Measurements from ENCODE around the gene CCP110.
A peak's percentile ranks its signal among the peaks of the same experiment; 100 is the strongest.
"Not testable (repeated sequence)": the region's sequence is repeated elsewhere in the genome, so short reads cannot be mapped to it uniquely, and the experiment has no call there.

The CCP110 gene

GRCh38 chr16:19542138-19542821 lies 18.5 kb downstream of the CCP110 start:
- no peak for DNase-seq (ENCODE audit: low spot score in 2 of 2)
- Histone ChIP-seq H3K4me1 (no peaks in the 10 kb centered on the region), H3K36me3 (replicated peaks) (peaks cover 60% of the 10 kb centered on the region), H3K9me3 (no peaks in the 10 kb centered on the region), H3K4me3 (no peak overlapping the region), H3K27me3 (ENCODE audit: low read depth) (no peaks in the 10 kb centered on the region)
- in situ Hi-C loops (cut with MboI; ENCODE audit: low sequenced_read_pairs): no loop called here

- in situ Hi-C loops (cut with MboI; ENCODE audit: low sequenced_read_pairs); H3K9me3 ChIP-seq; H3K4me1 ChIP-seq; H3K4me3 ChIP-seq; H3K27me3 ChIP-seq (ENCODE audit: low read depth); DNase-seq (ENCODE audit: low spot score in 2 of 2): not testable (repeated sequence)
- H3K36me3 ChIP-seq (replicated peaks): peaks cover 65% of the 10 kb centered on the region
These were observed 19.7 kb downstream of the CCP110 start for GRCh38 chr16:19543278-19543996.

GRCh38 chr16:19548144-19548543 lies 24.4 kb downstream of the CCP110 start:
- in situ Hi-C loops (cut with MboI; ENCODE audit: low sequenced_read_pairs): no loop called here

GRCh38 chr16:19549673-19550072 lies 25.9 kb downstream of the CCP110 start:
- DNase-seq (ENCODE audit: low spot score in 2 of 2): no peak
- Histone ChIP-seq H3K4me3 (no peak overlapping the region), H3K4me1 (peaks cover 4% of the 10 kb centered on the region; the same call in 1 of the 2 replicates), H3K36me3 (replicated peaks) (peaks cover 43% of the 10 kb centered on the region), H3K27me3 (ENCODE audit: low read depth) (no peaks in the 10 kb centered on the region), H3K9me3 (no peaks in the 10 kb centered on the region)
- in situ Hi-C loops (cut with MboI; ENCODE audit: low sequenced_read_pairs): no loop called here

More at GRCh38 chr16:19548144-19548543, 24.4 kb downstream of the CCP110 start:
- Histone ChIP-seq H3K4me1 (no peaks in the 10 kb centered on the region), H3K27me3 (ENCODE audit: low read depth) (no peaks in the 10 kb centered on the region), H3K36me3 (replicated peaks) (peaks cover 50% of the 10 kb centered on the region), H3K9me3 (no peaks in the 10 kb centered on the region), H3K4me3 (no peak overlapping the region)
- DNase-seq (ENCODE audit: low spot score in 2 of 2): no peak

- Histone ChIP-seq H3K4me1 (peaks cover 7% of the 10 kb centered on the region; the same call in 1 of the 2 replicates), H3K9me3 (no peaks in the 10 kb centered on the region), H3K36me3 (replicated peaks) (peaks cover 14% of the 10 kb centered on the region; the same call in 1 of the 2 replicates), H3K27me3 (ENCODE audit: low read depth) (no peaks in the 10 kb centered on the region), H3K4me3 (peak within 1 kb of the TSS; percentile 77)
- in situ Hi-C loops (cut with MboI; ENCODE audit: low sequenced_read_pairs): loop anchor here (5.0 kb wide), 1 partner anchor 332 kb away; no protein-coding TSS in a partner anchor
- peak; percentile 95 to 99 for DNase-seq (ENCODE audit: low spot score in 2 of 2)
These were observed 31.6 kb downstream of the CCP110 start, which contains the start of gene VPS35L for GRCh38 chr16:19555186-19555937. TSS of gene VPS35L (plus strand) at chr16:19555703. CDS start at chr16:19555730, 27 bp downstream.

- Histone ChIP-seq H3K4me1 (peaks cover 7% of the 10 kb centered on the region; the same call in 1 of the 2 replicates), H3K36me3 (replicated peaks) (peaks cover 14% of the 10 kb centered on the region; the same call in 1 of the 2 replicates), H3K4me3 (peak overlapping the region; percentile 77), H3K27me3 (ENCODE audit: low read depth) (no peaks in the 10 kb centered on the region), H3K9me3 (no peaks in the 10 kb centered on the region)
- in situ Hi-C loops (cut with MboI; ENCODE audit: low sequenced_read_pairs): loop anchor here (5.0 kb wide), 1 partner anchor 331 kb away; no protein-coding TSS in a partner anchor
- DNase-seq (ENCODE audit: low spot score in 2 of 2): peak; percentile 87 to 93
These were observed 32.4 kb downstream of the CCP110 start for GRCh38 chr16:19555938-19556771.

- no peak overlapping the region for H3K4me3 ChIP-seq
- DNase-seq (ENCODE audit: low spot score in 2 of 2): peak; percentile 47 to 48
- H3K9me3 ChIP-seq: no peaks in the 10 kb centered on the region
- H3K36me3 ChIP-seq (replicated peaks): 0 out of 2 replicates have a peak, but pooled peaks cover under 1% of the 10 kb centered on the region
- peaks cover 6% of the 10 kb centered on the region; the same call in 1 of the 2 replicates for H3K4me1 ChIP-seq
- in situ Hi-C loops (cut with MboI; ENCODE audit: low sequenced_read_pairs): loop anchor here (5.0 kb wide), 1 partner anchor 328 kb away; no protein-coding TSS in a partner anchor
- no peaks in the 10 kb centered on the region for H3K27me3 ChIP-seq (ENCODE audit: low read depth)
These were observed 35.6 kb downstream of the CCP110 start for GRCh38 chr16:19559242-19559910.

- no peaks in the 10 kb centered on the region for H3K36me3 ChIP-seq (replicated peaks)
- H3K9me3 ChIP-seq: no peaks in the 10 kb centered on the region
- H3K4me3 ChIP-seq: no peak overlapping the region
- in situ Hi-C loops (cut with MboI; ENCODE audit: low sequenced_read_pairs): no loop called here
- H3K27me3 ChIP-seq (ENCODE audit: low read depth): no peaks in the 10 kb centered on the region
- H3K4me1 ChIP-seq: no peaks in the 10 kb centered on the region; the same call in 1 of the 2 replicates
- DNase-seq (ENCODE audit: low spot score in 2 of 2): no peak
These were observed 36.3 kb downstream of the CCP110 start for GRCh38 chr16:19560078-19560477.

- Histone ChIP-seq H3K4me1 (no peaks in the 10 kb centered on the region), H3K27me3 (ENCODE audit: low read depth) (no peaks in the 10 kb centered on the region), H3K9me3 (no peaks in the 10 kb centered on the region), H3K36me3 (replicated peaks) (peaks cover 10% of the 10 kb centered on the region; the same call in 1 of the 2 replicates), H3K4me3 (no peak overlapping the region)
- no peak for DNase-seq (ENCODE audit: low spot score in 2 of 2)
- in situ Hi-C loops (cut with MboI; ENCODE audit: low sequenced_read_pairs): no loop called here
These were observed 39.6 kb downstream of the CCP110 start for GRCh38 chr16:19563377-19563776.

GRCh38 chr16:19566362-19566761 lies 42.6 kb downstream of the CCP110 start:
- in situ Hi-C loops (cut with MboI; ENCODE audit: low sequenced_read_pairs): no loop called here
- H3K36me3 ChIP-seq (replicated peaks): peaks cover 14% of the 10 kb centered on the region; the same call in 1 of the 2 replicates

GRCh38 chr16:19567560-19567959 lies 43.8 kb downstream of the CCP110 start:
- Histone ChIP-seq H3K9me3 (no peaks in the 10 kb centered on the region), H3K4me1 (no peaks in the 10 kb centered on the region), H3K4me3 (no peak overlapping the region), H3K27me3 (ENCODE audit: low read depth) (no peaks in the 10 kb centered on the region), H3K36me3 (replicated peaks) (peaks cover 20% of the 10 kb centered on the region; the same call in 1 of the 2 replicates)
- in situ Hi-C loops (cut with MboI; ENCODE audit: low sequenced_read_pairs): no loop called here
- DNase-seq (ENCODE audit: low spot score in 2 of 2): no peak

More at GRCh38 chr16:19566362-19566761, 42.6 kb downstream of the CCP110 start:
- DNase-seq (ENCODE audit: low spot score in 2 of 2): no peak
- H3K4me1 ChIP-seq: no peaks in the 10 kb centered on the region
- no peaks in the 10 kb centered on the region for H3K9me3 ChIP-seq
- no peak overlapping the region for H3K4me3 ChIP-seq
- no peaks in the 10 kb centered on the region for H3K27me3 ChIP-seq (ENCODE audit: low read depth)

- H3K36me3 ChIP-seq (replicated peaks): peaks cover 26% of the 10 kb centered on the region
- in situ Hi-C loops (cut with MboI; ENCODE audit: low sequenced_read_pairs): no loop called here
These were observed 50.3 kb downstream of the CCP110 start for GRCh38 chr16:19573997-19574396.

More at GRCh38 chr16:19573997-19574396, 50.3 kb downstream of the CCP110 start:
- H3K9me3 ChIP-seq: no peaks in the 10 kb centered on the region
- no peak overlapping the region for H3K4me3 ChIP-seq
- no peaks in the 10 kb centered on the region for H3K4me1 ChIP-seq
- no peak for DNase-seq (ENCODE audit: low spot score in 2 of 2)
- H3K27me3 ChIP-seq (ENCODE audit: low read depth): no peaks in the 10 kb centered on the region
